H1 (cell line): ENCODE results near the gene WNT7A.

ENCODE experiments used
- CHD2 ChIP-seq: IDR thresholded peaks from 2 replicates; pipeline ENCODE4 v1.6.1; 2012; ENCODE audit warnings: low read length, improper control_type of control experiment
- EGR1 ChIP-seq: IDR thresholded peaks from 2 replicates; pipeline ENCODE4 v1.6.1; 2011; ENCODE audit warnings: low read depth, low read length, borderline replicate concordance
- EZH2 ChIP-seq: fragments of 200-600 bp; sonication (generic); IDR thresholded peaks from 2 replicates; pipeline ENCODE4 v1.7.1; 2012; ENCODE audit warnings: low read depth, mild to moderate bottlenecking, moderate library complexity, low read length, inconsistent platforms; ENCODE audit not compliant: severe bottlenecking
- JUN ChIP-seq: IDR thresholded peaks from 2 replicates; pipeline ENCODE4 v1.6.1; 2011; ENCODE audit warnings: low read depth, mild to moderate bottlenecking, improper control_type of control experiment, low read length
- KDM1A ChIP-seq: fragments of 200-600, 300-600 bp; sonication (generic); IDR thresholded peaks from 2 replicates; pipeline ENCODE4 v1.7.1; 2016; ENCODE audit warnings: mild to moderate bottlenecking, low read length, borderline replicate concordance
- MAFK ChIP-seq: IDR thresholded peaks from 2 replicates; pipeline ENCODE4 v1.6.1; 2012; ENCODE audit warnings: low read depth, mild to moderate bottlenecking, improper control_type of control experiment, low read length
- POLR2AphosphoS5 ChIP-seq: IDR thresholded peaks from 2 replicates; pipeline ENCODE4 v1.6.1; 2011; ENCODE audit warnings: low read depth, low read length
- RAD21 ChIP-seq, 2 experiments: IDR thresholded peaks in 1 of 2; conservative IDR thresholded peaks in 1 of 2; 2 replicates each; pipeline ENCODE4 v1.6.1; 2011; ENCODE audit warnings: low read depth in 2 of 2, low read length in 2 of 2, improper control_type of control experiment in 1 of 2, inconsistent platforms in 1 of 2, mild to moderate bottlenecking in 1 of 2, moderate library complexity in 1 of 2
- RFX5 ChIP-seq: IDR thresholded peaks from 2 replicates; pipeline ENCODE4 v1.6.1; 2011; ENCODE audit warnings: low read depth, low read length, improper control_type of control experiment, borderline replicate concordance
- TAF1 ChIP-seq: IDR thresholded peaks from 2 replicates; pipeline ENCODE4 v1.6.1; 2011; ENCODE audit warnings: mild to moderate bottlenecking, low read depth, low read length
- TEAD4 ChIP-seq: IDR thresholded peaks from 2 replicates; pipeline ENCODE4 v1.6.1; 2012; ENCODE audit warnings: low read depth, low read length, inconsistent platforms, mixed read lengths
- ZNF274 ChIP-seq: IDR thresholded peaks from 2 replicates; pipeline ENCODE4 v1.7.0; 2012; ENCODE audit warnings: low read length, borderline replicate concordance; ENCODE audit errors: extremely low read depth
- TF ChIP-seq, protein P1 (sequence below), 3 experiments: IDR thresholded peaks; 1 replicate in 2 of 3; 2 replicates in 1 of 3; pipeline versions ENCODE4 v1.5.1 to v1.6.1; 2011; ENCODE audit warnings: low read length in 3 of 3, mild to moderate bottlenecking in 3 of 3, inconsistent platforms in 2 of 3, low read depth in 1 of 3, moderate library complexity in 1 of 3; ENCODE audit not compliant: insufficient read depth in 1 of 3; ENCODE audit errors: control extremely low read depth in 1 of 3
- TF ChIP-seq, protein P2 (sequence below): IDR thresholded peaks from 2 replicates; pipeline ENCODE4 v1.6.1; 2011; ENCODE audit warnings: low read depth, mild to moderate bottlenecking, low read length; ENCODE audit not compliant: insufficient read depth

DNA sequence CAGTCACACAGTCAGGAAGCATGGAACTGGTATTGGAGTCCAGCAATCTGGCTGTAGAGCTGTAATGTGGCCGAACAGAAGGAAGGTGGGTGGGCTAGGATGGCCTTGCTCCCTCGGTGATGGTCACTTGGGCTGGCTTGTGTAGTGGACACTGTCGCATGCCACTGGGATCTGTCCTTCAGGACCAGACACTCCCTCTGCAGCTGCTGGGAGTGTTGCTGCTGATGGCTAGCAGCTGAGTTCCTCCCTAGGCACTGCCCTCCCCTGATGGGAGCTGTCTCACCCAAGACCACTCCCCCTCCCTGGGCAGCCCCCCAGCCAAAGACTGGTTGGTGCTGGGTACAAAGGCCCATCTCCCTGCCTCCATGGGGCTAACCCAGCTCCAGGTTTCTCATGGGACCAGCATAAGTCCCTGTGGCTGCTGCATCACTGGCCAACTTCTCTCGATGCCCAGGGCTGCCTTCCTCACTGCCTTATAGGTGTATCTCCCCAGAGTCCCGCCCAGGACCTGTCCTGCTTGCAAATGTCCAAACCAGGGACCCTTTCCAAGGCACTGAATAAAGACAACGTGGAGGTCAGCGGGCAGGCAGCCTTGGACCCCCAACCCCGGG lies 48.4 kb downstream of the WNT7A start:
- no peak for TF ChIP-seq TAF1
- no peak for TF ChIP-seq JUN
- no peak for TF ChIP-seq RFX5
- TF ChIP-seq, protein P1, sequence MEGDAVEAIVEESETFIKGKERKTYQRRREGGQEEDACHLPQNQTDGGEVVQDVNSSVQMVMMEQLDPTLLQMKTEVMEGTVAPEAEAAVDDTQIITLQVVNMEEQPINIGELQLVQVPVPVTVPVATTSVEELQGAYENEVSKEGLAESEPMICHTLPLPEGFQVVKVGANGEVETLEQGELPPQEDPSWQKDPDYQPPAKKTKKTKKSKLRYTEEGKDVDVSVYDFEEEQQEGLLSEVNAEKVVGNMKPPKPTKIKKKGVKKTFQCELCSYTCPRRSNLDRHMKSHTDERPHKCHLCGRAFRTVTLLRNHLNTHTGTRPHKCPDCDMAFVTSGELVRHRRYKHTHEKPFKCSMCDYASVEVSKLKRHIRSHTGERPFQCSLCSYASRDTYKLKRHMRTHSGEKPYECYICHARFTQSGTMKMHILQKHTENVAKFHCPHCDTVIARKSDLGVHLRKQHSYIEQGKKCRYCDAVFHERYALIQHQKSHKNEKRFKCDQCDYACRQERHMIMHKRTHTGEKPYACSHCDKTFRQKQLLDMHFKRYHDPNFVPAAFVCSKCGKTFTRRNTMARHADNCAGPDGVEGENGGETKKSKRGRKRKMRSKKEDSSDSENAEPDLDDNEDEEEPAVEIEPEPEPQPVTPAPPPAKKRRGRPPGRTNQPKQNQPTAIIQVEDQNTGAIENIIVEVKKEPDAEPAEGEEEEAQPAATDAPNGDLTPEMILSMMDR (IDR thresholded peaks at IDR 0.05; ENCODE audit: control extremely low read depth in 1 of 3, insufficient read depth in 1 of 3, low read depth in 1 of 3, low read length in 3 of 3): no peak
- TF ChIP-seq POLR2AphosphoS5: no peak
- TF ChIP-seq, protein P2, sequence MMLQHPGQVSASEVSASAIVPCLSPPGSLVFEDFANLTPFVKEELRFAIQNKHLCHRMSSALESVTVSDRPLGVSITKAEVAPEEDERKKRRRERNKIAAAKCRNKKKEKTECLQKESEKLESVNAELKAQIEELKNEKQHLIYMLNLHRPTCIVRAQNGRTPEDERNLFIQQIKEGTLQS: no peak
- no peak for TF ChIP-seq TEAD4
- no peak for TF ChIP-seq EGR1
- no peak for TF ChIP-seq ZNF274
- no peak for TF ChIP-seq CHD2
- no peak for TF ChIP-seq RAD21 (IDR thresholded peaks at IDR 0.05 in 1 of 2, conservative IDR thresholded peaks at IDR 0.05 in 1 of 2; ENCODE audit: low read depth in 2 of 2, low read length in 2 of 2)
- TF ChIP-seq EZH2: no peak
- no peak for TF ChIP-seq MAFK
- TF ChIP-seq KDM1A: no peak
